ENCODE data around the gene FARP1. TPM values are rescaled to one million over a fixed set of nuclear protein-coding genes. Genes with fewer than 3 reads are reported as not detected.

The FARP1 gene
- total RNA-seq, 4 donors from 2014 or later, result 103 to 172 (median 129) TPM

- H3K9me3 ChIP-seq, result no peaks in the 10 kb centered on the region
- H3K4me1 ChIP-seq, result peaks cover 6 to 25% of the 10 kb centered on the region in 2 donors
- H3K27ac ChIP-seq, result peak overlapping the region in 2 of 3 donors; percentile 40 to 55
- no peaks in the 10 kb centered on the region for H3K27me3 ChIP-seq
- intact Hi-C loops (cut with DNase I), result loop anchor here (5.0 to 10.0 kb wide), 2 partner anchors 129 to 206 kb away; partner anchors contain the start of gene STK24
- no peak overlapping the region for H3K4me3 ChIP-seq (replicated peaks in 1 of 3)
- peaks cover 27 to 32% of the 10 kb centered on the region in 2 donors for H3K36me3 ChIP-seq
- TF ChIP-seq, protein P1, sequence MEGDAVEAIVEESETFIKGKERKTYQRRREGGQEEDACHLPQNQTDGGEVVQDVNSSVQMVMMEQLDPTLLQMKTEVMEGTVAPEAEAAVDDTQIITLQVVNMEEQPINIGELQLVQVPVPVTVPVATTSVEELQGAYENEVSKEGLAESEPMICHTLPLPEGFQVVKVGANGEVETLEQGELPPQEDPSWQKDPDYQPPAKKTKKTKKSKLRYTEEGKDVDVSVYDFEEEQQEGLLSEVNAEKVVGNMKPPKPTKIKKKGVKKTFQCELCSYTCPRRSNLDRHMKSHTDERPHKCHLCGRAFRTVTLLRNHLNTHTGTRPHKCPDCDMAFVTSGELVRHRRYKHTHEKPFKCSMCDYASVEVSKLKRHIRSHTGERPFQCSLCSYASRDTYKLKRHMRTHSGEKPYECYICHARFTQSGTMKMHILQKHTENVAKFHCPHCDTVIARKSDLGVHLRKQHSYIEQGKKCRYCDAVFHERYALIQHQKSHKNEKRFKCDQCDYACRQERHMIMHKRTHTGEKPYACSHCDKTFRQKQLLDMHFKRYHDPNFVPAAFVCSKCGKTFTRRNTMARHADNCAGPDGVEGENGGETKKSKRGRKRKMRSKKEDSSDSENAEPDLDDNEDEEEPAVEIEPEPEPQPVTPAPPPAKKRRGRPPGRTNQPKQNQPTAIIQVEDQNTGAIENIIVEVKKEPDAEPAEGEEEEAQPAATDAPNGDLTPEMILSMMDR (IDR thresholded peaks at IDR 0.05), result no peak
- no peak for TF ChIP-seq POLR2A (IDR thresholded peaks at IDR 0.05)
- DNase-seq, result no peak
- 88 to 97% methylated on average over 8 to 10 of the region's 11 CpGs for WGBS, 2 donors
Observed at GRCh38 chr13:98446234-98446621, 303.3 kb downstream of the FARP1 start.

DNA sequence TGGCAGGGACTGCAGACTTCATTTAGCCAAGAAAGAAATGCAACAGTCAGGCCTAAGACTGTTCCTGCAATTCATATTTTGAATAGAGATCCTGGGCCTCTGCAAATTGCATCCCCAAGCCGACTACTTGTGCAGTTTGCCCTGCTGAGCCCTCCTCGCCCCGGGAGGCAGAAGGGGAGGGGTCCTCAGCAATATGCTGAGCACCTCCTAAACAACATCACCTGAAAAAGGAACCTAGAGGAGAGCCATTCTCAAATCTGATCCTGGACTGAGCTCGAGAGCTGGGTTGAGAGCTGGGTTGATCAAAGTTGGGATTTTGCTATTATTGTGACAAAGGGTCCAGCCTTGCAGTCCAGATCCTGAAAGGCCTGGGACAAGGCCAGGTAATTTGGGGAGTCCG, 304.2 kb downstream of the FARP1 start:
- H3K4me1 ChIP-seq, result peaks cover 15 to 34% of the 10 kb centered on the region in 2 donors
- intact Hi-C loops (cut with DNase I), result loop anchor here (5.0 to 10.0 kb wide), 2 partner anchors 128 to 205 kb away; partner anchors contain the start of gene STK24
- TF ChIP-seq, protein P1 (IDR thresholded peaks at IDR 0.05), result no peak
- TF ChIP-seq POLR2A (IDR thresholded peaks at IDR 0.05), result no peak
- no peaks in the 10 kb centered on the region for H3K27me3 ChIP-seq
- no peaks in the 10 kb centered on the region for H3K9me3 ChIP-seq
- no peak overlapping the region for H3K4me3 ChIP-seq (replicated peaks in 1 of 3)
- DNase-seq, result no peak
- 89 to 93% methylated on average over 4 to 5 of the region's 5 CpGs for WGBS, 2 donors
- H3K27ac ChIP-seq, result no peak overlapping the region
- peaks cover 27 to 31% of the 10 kb centered on the region in 2 donors for H3K36me3 ChIP-seq

DNA sequence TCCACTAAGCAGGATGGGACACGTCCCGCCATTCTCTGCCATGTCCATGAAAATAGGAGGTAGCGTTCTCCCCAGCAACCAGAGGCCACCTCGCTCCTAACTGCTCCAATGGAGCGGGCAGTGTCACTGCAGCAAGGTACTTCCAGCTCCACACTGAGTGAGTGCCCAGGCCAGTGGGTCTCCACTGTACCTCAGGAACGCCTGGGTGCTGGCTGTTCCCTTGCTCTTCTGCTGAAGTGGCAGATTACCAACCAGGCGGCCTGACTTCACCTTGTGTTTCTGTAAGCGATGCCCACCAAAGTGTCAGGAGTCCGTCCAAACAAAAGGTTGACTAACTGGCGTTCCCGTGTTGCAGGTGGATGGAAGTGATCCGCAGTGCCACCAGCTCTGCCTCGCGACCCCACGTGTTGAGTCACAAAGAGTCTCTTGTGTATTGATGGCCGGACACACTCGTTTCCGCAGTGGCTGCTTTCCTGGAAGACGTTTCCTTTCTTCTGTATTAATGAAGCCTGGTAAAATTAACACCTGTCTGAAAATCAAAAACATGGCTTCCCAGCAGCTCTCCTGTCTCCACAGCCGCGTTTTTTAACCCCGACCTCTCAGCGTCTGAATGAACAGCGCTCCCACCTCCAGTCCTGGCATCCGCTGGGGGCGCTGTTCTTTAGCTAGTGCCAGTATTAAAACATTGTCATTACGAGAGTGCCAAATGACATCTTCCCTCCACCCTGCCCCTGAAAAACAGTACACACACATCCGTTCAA, 305.2 kb downstream of the FARP1 start:
- intact Hi-C loops (cut with DNase I), result loop anchor here (5.0 to 10.0 kb wide), 2 partner anchors 127 to 204 kb away; partner anchors contain the start of gene STK24
- no peak overlapping the region for H3K27ac ChIP-seq
- no peaks in the 10 kb centered on the region for H3K27me3 ChIP-seq
- 78 to 82% methylated on average over 28 of the region's 28 CpGs for WGBS, 2 donors
- H3K4me1 ChIP-seq, result peaks cover 16 to 40% of the 10 kb centered on the region in 2 donors
- H3K4me3 ChIP-seq (replicated peaks in 1 of 3), result no peak overlapping the region
- TF ChIP-seq, protein P1 (IDR thresholded peaks at IDR 0.05), result peak in 2 of 6 experiments; percentile 7 to 30
- no peak for TF ChIP-seq POLR2A (IDR thresholded peaks at IDR 0.05)
- H3K9me3 ChIP-seq, result no peaks in the 10 kb centered on the region
- H3K36me3 ChIP-seq, result peaks cover 27 to 31% of the 10 kb centered on the region in 2 donors
- peak; percentile 39 to 44 for DNase-seq

GRCh38 chr13:98448642-98448928, 305.7 kb downstream of the FARP1 start:
- Histone ChIP-seq H3K36me3 (peaks cover 27 to 31% of the 10 kb centered on the region in 2 donors), H3K4me3 (replicated peaks in 1 of 3) (no peak overlapping the region), H3K4me1 (peaks cover 16 to 40% of the 10 kb centered on the region in 2 donors), H3K27me3 (no peaks in the 10 kb centered on the region), H3K9me3 (no peaks in the 10 kb centered on the region), H3K27ac (no peak overlapping the region)
- 92% methylated on average over 5 of the region's 5 CpGs for WGBS, 2 donors
- TF ChIP-seq, protein P1 (IDR thresholded peaks at IDR 0.05), result no peak
- TF ChIP-seq POLR2A (IDR thresholded peaks at IDR 0.05), result no peak
- intact Hi-C loops (cut with DNase I), result loop anchor here (5.0 to 10.0 kb wide), 2 partner anchors 126 to 204 kb away; partner anchors contain the start of gene STK24
- DNase-seq, result no peak

DNA sequence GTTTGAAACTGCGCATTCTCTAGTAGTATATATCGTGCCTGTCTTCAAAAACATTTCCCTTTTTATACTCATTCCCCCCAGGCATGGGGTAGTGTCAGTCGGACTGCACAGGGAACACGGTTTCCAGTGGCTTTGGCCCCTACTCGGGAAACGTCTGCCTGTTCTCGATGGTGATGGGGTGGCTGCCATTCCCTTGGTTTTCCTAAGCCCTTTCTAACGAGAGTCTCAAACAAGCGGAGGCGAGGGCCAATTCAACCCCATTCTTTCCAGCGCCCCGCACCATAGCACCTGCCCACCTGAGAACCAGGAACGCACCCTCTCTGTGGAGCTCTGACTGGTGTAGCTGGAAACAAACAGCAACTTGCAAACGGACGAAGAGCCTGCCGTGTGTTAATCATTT, 306.4 kb downstream of the FARP1 start:
- H3K36me3 ChIP-seq, result peaks cover 27 to 31% of the 10 kb centered on the region in 2 donors
- TF ChIP-seq, protein P1 (IDR thresholded peaks at IDR 0.05), result no peak
- no peak for TF ChIP-seq POLR2A (IDR thresholded peaks at IDR 0.05)
- H3K27me3 ChIP-seq, result no peaks in the 10 kb centered on the region
- no peaks in the 10 kb centered on the region for H3K9me3 ChIP-seq
- DNase-seq, result no peak
- peaks cover 21 to 47% of the 10 kb centered on the region in 2 donors for H3K4me1 ChIP-seq
- 93 to 96% methylated on average over 16 of the region's 16 CpGs for WGBS, 2 donors
- no peak overlapping the region for H3K4me3 ChIP-seq (replicated peaks in 1 of 3)
- intact Hi-C loops (cut with DNase I), result loop anchor here (5.0 to 10.0 kb wide), 2 partner anchors 126 to 203 kb away; partner anchors contain the start of gene STK24
- H3K27ac ChIP-seq, result peak overlapping the region in 2 of 3 donors; percentile 94 to 95
